GM18498 (cell line): ENCODE measurements around the gene GSTM2.

Source experiments
- ATAC-seq: cut with Tn5 transposase; IDR thresholded peaks from one replicate; pipeline ENCODE4 v1.9.1; 2021; ENCODE audit warnings: mild to moderate bottlenecking, moderate library complexity; ENCODE audit not compliant: unreplicated experiment

The GSTM2 gene

DNA sequence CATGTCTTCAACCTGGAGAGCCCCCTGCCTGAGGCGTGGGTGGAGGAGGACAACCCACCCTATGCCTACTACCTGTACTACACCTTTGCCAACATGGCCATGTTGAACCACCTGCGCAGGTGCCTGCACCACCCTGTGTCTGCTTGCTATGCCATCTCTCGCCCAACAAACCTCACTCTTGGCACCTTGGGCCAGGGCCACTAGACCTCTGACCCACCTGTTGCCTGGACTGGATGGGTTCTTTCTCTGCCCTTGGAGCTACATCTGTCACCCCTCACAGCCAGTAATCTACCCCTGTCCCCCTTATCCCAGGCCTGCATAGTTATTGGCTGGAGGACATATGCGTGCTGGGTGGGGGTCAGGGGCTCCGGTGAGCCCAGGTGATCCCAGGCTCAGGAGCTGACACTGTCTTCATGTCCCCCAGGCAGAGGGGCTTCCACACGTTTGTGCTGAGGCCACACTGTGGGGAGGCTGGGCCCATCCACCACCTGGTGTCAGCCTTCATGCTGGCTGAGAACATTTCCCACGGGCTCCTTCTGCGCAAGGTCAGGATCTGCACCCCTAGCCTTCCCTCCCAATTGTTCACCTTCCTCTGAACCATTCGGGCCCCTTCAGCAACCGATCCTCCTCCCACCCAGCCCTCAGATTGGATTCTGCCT is 38.4 kb upstream of the GSTM2 start:
- no peak for ATAC-seq

DNA sequence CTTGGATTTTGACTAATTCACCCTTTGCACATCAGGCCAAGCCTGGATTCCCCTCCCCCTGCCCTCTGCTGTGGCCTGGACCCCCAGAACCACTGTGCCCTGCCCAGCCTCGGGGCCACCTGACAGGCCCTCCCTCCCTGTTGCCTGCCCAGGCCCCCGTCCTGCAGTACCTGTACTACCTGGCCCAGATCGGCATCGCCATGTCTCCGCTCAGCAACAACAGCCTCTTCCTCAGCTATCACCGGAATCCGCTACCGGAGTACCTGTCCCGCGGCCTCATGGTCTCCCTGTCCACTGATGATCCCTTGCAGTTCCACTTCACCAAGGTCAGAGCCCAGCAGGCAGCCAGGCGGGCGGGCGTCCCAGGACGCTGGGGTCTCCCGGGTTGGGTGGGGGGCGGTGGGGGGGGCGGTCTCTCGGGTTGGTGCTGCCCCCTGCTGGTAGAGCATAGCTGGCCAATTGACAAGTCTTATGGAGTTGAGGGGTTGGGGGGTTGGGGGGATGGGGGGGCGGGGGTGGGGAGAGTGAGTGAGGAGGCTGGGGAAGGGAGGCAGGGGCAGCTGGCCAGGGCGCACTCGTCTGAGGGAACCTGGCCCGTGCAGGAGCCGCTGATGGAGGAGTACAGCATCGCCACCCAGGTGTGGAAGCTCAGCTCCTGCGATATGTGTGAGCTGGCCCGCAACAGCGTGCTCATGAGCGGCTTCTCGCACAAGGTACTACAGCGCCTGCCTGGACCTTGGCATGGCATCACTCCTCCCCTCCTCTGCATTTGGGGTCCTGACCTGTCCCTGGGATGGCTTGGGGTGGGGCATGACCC is 37.6 kb upstream of the GSTM2 start:
- no peak for ATAC-seq

DNA sequence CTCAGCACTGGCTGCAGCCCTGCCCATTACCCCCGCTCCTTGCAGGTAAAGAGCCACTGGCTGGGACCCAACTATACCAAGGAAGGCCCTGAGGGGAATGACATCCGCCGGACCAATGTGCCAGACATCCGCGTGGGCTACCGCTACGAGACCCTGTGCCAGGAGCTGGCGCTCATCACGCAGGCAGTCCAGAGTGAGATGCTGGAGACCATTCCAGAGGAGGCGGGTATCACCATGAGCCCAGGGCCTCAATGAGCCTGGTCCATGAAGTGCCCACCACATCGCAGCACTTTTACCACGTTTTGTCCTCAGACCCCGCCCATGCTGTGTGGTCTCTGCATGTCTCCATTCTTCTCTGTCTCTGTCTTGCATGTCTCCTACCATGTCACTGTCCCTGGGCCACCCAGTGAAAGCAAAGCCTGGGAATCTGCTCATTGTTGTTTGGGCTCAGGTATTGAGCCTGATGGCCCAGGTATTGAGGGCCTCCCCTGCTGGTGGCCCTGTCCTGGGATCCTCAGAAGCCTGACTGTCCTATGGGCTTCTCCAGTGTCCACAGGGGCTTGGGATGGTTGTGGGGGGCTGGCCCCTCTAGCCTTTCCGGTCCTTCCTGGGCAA is 36.9 kb upstream of the GSTM2 start:
- no peak for ATAC-seq

DNA sequence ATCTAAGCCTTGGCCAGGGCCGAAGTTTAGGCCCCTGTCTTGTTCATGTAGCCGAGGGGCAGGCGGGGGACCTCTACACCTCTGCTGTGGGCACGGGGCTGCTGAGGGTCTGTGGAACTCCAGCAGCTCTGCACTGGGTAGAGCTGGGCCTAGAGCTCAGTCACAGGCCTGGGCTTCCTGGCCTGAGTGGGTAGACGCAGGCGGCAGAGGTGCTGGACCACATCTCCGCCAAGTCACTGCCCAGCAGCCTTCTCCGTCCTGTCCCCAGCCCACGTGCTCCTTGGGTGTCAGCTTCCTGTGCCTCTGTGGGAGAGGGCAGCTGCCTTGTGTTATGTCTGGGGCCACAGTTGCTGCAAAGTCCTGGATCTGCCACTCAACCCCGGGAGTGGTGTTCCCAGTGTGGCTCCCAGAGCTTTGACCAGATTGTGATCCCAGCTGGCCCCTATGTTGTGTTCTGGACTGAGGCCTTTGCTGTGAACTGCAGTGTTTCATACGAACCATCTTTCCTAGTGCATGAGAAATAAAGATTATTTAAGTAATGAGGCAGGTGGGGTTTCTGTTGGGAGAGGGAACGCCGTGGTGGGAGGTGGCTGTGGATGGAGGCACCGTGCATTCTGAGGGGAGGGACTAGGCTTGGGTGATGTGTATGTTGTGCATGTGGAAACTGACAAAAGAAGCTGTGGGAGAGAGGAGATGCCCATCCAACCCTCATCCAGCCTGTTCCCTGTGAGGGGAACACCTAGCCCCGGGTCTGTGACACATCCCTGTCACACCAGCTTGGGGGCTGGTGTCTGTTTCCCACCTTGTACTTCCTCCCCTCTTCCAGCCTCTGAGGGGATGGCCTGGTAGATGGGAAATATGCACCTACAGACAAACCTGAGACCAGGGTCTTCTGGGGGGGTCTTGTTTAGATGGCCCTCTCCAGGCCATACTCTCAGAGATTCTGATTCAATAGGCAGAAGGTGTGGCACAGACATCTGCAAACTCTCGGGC is 36.0 kb upstream of the GSTM2 start:
- ATAC-seq: no peak

DNA sequence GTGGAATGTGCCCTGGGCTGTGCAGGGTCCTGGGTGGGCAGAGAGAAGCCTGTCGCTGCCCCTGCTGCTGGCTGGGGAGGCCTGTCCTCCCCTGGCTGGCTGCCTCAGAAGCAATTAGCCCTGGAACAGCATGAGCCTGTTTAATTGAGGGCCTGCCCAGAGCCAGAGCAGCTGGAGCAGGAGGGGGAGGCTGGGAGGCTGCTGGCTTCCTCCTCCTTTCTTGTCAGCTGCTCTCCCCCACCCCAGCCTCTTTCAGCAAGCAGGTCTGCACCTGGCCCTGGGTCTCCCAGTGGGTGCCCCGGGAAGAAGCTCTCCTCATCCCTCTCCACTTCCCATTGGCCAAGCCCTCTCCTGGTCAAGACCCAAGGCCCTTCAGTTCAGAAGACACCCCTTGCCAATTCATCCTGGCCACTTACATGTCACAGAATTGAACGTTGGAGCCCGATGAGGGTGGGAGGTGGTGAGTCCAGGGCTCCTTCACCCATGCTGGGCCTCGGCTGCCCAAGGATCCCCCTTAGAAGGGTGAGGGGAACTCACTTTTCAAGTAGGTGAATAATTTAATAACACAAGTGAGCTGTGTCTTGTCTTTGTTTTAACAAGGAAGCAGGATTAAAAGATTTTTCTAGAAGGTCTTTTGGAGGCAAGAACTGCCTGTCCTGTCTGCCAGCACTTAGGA is 35.0 kb upstream of the GSTM2 start:
- ATAC-seq: no peak

DNA sequence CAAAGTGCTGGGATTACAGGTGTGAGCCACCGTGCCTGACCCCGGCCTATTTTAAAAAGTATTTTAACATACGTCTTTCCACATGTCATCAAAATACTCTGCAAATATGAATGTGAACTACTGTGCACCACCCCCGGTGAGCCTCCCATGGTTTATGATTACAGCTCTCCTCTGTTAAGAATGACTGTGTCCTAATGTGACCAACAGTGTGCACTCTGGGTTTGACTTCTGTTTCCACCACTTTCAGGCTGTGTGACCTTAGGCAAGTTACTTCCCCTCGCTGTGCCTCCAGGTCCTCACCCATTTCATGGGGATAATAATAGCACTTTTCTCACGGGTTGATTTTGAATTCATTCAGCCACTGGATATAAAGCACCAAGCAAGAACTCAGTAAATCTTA is 33.6 kb upstream of the GSTM2 start:
- no peak for ATAC-seq

DNA sequence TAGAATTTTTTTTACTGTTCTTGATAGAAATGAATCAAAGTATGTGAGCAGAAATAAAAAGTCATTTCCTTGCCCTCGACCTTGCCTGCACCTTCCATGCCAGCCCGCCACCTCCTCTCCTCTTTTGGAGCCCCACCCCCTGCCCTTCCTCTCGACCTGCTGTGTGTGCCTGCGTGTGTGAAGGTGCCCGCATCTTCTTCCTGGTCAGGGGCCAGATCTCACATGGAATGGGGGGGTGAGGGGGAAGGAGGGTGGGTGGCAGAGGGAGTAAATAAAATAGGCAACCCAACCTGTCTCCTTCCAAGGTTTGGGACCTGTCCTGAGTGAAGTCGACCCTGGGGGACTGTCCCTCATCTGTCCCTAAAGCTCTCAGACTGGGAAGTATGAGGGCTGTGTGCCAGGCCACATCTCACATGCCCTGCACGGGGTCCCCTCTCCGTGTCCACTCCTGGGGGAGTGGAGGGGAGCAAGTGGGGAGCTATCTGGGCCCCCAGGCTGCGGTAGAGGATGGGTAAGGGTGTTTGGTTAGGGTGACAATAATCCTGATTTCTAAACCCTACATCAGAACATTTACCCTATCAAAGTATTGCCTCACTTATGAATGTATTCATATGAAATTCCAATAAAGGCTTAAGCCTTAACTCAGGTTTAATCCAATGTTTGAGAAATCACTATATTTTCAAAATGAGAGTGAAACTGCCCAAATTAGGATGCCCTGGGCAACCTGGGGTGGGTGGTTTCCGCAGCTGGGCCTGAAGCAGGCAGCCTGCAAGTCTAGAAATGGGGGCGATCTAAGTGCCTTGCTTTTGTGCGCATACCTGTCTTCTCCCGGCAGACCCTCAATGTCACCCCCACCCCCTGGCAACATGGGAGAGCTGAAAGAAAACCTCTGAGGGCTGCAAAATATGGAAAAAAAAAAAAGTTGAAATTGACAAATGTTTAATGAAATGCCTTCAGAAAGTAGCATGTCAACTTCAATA is 32.8 kb upstream of the GSTM2 start:
- no peak for ATAC-seq

DNA sequence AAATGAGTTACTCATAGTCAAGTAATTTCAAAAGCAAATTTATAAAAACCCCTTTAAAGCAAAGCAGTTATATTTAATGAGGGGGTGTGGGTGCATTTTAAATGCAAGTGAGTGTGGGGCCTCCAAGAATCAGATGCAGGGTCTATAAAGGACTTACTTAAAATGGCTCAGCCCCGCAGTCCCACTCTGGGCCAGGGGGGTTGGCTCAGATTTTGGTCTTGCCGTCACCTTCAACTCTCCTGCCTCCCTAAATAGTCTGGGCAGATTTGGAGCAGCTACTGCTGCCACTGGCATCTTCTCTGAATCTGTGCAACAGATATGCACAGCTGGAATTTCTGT is 32.0 kb upstream of the GSTM2 start:
- no peak for ATAC-seq

DNA sequence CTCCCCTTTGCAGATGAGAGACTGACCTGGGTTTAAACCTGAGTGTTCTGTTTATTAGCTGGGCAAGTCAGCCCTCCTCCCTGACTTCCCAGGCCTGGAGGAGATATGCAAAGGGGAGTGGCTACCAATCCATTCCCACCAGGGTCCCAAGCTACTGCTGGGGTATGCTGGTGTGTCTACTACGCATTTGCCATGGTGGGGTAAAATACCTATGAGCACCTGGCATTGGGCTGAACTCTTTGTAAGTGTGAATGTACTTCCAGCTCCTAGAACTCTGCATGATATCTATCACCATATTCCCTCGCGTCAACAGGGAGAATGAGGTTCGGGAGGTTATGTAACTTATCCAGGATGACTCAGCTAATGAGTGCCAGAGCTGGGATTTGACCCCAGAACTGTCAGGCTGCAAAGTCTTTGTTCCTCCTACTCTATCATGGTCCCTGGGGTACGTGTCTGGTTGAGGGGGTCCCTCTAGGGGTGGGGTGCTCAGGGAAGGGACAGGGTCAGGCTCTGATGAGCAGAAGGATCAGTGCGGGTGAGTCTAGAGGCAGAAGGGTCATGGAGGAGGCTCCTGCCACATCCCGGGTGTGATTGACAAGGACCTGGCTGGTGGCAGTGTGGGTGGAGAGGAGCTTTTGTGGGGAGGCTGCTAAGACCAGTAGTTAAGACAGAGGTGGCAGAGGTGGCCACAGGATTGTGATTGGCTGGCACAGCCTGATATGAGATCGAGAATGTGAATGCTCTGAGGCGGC is 31.5 kb upstream of the GSTM2 start:
- no peak for ATAC-seq

DNA sequence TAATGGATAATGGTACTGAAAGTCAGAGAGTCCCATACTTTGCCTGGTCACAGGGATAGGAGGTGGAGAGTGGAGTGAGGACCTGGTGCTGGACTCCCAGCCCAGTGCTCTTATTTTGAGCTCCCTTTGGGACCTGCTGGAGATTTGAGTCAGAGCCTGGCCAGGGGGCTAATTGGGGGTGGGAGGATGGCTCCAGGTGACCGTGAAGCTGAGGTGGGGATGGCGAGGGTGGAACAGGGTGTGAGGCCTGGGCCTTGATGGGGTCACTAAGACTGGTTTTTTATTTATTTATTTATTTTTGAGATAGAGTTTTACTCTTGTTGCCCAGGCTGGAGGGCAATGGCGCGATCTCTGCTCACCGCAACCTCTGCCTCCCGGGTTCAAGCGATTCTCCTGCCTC is 30.4 kb upstream of the GSTM2 start:
- no peak for ATAC-seq

DNA sequence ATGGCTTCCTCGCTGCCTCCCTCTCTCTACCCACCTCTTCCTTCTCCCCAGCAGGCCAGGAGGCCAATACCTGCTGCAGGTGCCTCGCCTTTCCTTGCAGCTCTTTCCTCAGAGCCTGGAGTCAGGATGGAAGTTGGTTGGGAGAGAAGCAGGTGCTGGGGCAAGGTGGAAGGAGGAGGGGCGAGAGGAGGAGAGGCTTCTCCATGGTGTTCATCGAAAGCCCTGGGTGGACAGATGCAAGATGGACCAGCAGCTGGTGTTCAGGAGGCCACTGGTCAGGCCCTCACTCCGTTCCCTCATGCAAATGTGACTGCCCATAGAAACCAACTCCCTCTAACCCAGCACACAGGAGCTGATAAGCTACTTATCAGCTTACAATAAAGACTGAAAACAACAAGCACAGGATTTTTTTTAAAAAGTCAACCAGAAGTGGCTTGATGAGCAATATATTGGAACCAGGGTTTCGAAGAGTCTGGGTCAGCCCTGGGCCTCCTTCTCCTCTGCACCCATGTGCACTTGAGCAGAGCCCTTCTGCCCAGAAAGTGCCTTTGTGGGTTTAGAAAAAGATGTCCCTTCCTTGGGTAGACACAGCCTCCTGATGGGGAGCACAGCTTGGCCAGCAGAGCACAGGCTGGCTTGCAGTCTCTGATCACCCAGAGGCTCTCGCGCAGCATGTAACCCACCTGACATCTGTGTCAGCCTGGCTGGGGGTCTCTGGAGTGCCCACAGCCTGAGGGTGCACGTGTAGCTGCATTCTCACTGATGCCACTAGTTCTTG is 28.6 kb upstream of the GSTM2 start:
- ATAC-seq: no peak

DNA sequence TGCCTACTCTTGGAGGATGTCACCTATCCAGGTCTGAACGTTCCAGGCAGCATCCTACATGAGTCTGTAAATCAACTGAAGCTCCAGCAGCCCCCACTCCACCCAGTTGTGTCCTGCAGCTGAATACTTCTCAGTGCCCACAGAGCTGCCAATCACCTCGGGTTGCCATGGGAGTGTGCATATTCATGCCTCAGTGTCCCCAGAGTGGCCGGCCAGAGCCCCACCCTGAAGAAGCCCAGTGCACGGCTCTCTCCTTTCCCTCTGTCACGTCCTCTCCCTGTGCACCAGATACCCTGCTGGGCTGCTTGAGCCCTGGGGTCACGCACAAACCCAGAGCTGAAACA is 28.0 kb upstream of the GSTM2 start:
- ATAC-seq: peak; percentile 1

DNA sequence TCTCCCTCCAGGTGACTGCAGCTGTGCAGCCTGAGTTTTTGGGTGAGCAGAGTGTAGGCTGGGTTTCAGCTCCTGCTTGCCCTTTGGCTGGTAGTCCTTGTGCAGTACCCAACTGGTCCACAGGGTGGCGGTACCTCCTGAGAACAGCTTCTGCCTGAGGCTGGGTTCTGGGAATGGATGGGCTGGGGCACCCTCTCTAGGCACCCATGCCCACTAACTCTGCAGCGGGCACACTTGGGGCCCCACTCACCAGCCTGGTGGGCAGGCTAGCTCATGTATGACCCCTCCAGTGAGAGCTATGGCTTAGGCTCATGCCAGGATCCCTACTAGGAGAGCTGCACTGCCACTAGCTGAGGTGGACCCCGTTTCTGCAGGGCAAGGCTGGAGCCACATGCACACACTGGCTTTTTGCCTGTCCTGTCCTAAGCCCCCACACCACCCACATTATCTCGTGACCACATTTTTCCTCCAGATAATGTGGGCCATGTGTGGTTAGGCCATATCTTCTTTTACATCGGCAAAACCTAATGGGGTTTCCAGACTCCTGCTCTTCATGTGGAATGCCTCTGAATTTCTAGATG is 27.5 kb upstream of the GSTM2 start:
- peak; percentile 54 for ATAC-seq

DNA sequence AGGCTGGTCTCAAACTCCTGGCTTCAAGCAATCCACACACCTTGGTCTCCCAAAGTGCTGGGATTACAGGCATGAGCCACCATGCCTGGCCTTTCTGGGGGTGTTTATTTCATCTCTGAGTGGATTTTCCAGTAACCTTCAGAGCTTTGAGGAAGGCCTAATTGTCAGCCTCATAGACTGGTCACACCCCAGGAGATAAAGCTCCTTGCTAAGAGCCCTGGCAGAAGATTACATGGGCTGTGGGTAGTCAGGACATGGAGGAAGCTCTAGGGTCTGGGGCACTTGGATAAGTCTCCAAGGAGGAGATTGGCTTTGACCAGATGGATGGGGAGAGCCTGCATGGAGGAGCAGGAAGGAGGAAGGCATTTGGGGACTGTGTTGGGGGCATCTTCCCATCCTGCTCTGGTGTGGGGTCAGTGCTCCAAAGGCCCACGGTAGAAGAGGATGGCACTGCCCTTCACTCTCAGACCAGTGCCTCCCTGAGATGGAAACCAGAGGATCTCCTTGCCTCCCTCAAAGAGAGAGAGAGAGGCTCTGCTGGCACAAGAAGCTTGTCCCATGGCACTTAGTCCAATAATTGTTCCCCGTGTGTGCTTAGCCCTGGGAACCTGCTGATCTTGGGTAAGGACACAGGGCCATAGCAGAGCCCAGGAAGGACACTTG is 26.6 kb upstream of the GSTM2 start:
- no peak for ATAC-seq

DNA sequence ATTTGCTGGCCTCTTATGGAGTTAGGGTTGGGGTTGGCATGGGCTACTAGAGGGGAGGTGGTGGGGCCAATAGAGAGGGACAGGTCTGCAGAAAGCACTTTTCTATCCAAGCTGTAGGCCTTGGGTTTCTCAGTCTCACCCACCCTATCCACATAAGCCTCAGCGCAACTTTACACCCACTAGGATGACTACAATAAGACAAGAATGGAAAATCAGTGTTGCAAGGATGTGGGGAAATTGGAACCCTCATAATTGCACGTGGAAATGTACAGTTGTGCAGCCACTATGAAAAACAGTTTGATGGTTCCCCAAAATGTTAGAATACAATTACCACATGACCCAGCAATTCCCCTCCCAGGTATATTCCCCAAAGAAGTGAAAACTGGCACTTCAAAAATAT is 26.0 kb upstream of the GSTM2 start:
- ATAC-seq: no peak

DNA sequence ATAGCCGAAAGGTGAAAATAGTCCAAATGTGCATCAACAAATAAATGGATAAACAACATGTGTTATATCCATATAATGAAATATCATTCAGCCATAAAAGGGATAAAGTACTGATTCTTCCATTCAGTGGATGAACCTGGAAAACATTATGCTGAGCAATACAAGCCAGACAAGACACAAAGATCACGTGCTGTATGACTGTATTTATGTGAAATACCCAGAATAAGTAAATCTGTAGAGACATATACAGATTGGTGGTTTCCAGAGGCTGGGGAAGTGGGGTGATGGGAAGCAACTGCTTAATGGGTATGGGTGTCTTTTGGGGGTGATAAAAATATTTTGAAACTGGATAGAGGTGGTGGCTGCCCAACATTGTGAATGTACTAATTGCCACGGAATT is 25.2 kb upstream of the GSTM2 start:
- no peak for ATAC-seq
